ENCODE data around the gene DHX34.

DHX34 gene

GRCh38 chr19:47428177-47428894 lies 79.2 kb downstream of the DHX34 start:
- TF ChIP-seq EP300 (IDR thresholded peaks at IDR 0.05; ENCODE audit: borderline replicate concordance), result no peak
- peak; percentile 30; the same call in 1 of the 2 replicates for TF ChIP-seq MAX (IDR thresholded peaks at IDR 0.05)

- no peak for TF ChIP-seq YY1 (IDR thresholded peaks at IDR 0.05; ENCODE audit: low read depth)
- no peak for TF ChIP-seq EP300 (IDR thresholded peaks at IDR 0.05; ENCODE audit: borderline replicate concordance)
- TF ChIP-seq TAF1 (IDR thresholded peaks at IDR 0.05; ENCODE audit: low read depth), result no peak
Measured at GRCh38 chr19:47429140-47429793, 80.2 kb downstream of the DHX34 start.

GRCh38 chr19:47430041-47430802 lies 81.1 kb downstream of the DHX34 start:
- TF ChIP-seq TAF1 (IDR thresholded peaks at IDR 0.05; ENCODE audit: low read depth) (no peak), YY1 (IDR thresholded peaks at IDR 0.05; ENCODE audit: low read depth) (no peak), MAX (IDR thresholded peaks at IDR 0.05) (no peak), EGR1 (IDR thresholded peaks at IDR 0.05) (no peak), REST (IDR thresholded peaks at IDR 0.05; ENCODE audit: low read depth) (no peak), NFIC (IDR thresholded peaks at IDR 0.05) (no peak), FOXM1 (IDR thresholded peaks at IDR 0.05; ENCODE audit: borderline replicate concordance, low read depth) (no peak), RAD21 (IDR thresholded peaks at IDR 0.05; ENCODE audit: low read depth) (no peak), EP300 (IDR thresholded peaks at IDR 0.05; ENCODE audit: borderline replicate concordance) (no peak), ZBTB7A (IDR thresholded peaks at IDR 0.05; ENCODE audit: low read depth) (no peak), TCF12 (IDR thresholded peaks at IDR 0.05; ENCODE audit: low read depth) (no peak), CREB1 (IDR thresholded peaks at IDR 0.05; ENCODE audit: low read depth) (no peak), CEBPB (IDR thresholded peaks at IDR 0.05) (no peak), USF1 (IDR thresholded peaks at IDR 0.05) (no peak), TEAD4 (IDR thresholded peaks at IDR 0.05) (no peak)

- TF ChIP-seq USF1 (IDR thresholded peaks at IDR 0.05) (no peak), EGR1 (IDR thresholded peaks at IDR 0.05) (no peak), TEAD4 (IDR thresholded peaks at IDR 0.05) (no peak), REST (IDR thresholded peaks at IDR 0.05; ENCODE audit: low read depth) (no peak), TAF1 (IDR thresholded peaks at IDR 0.05; ENCODE audit: low read depth) (no peak), EP300 (IDR thresholded peaks at IDR 0.05; ENCODE audit: borderline replicate concordance) (no peak), CREB1 (IDR thresholded peaks at IDR 0.05; ENCODE audit: low read depth) (no peak), FOXM1 (IDR thresholded peaks at IDR 0.05; ENCODE audit: borderline replicate concordance, low read depth) (no peak), NFIC (IDR thresholded peaks at IDR 0.05) (no peak), RAD21 (IDR thresholded peaks at IDR 0.05; ENCODE audit: low read depth) (no peak), TCF12 (IDR thresholded peaks at IDR 0.05; ENCODE audit: low read depth) (no peak), YY1 (IDR thresholded peaks at IDR 0.05; ENCODE audit: low read depth) (no peak), MAX (IDR thresholded peaks at IDR 0.05) (no peak), ZBTB7A (IDR thresholded peaks at IDR 0.05; ENCODE audit: low read depth) (no peak), CEBPB (IDR thresholded peaks at IDR 0.05) (no peak)
Measured at GRCh38 chr19:47432091-47432490, 83.0 kb downstream of the DHX34 start.
